ENCODE results near the gene HIP1R. TPM values are rescaled to one million over a fixed set of nuclear protein-coding genes. Genes with fewer than 3 reads are reported as not detected.

HIP1R gene
- total RNA-seq, 2 donors from 2014 or later = 42.6 to 74.2 TPM

- Histone ChIP-seq H3K27ac (no peak overlapping the region), H3K4me3 (no peak overlapping the region), H3K9ac (ENCODE audit: low read depth in 2 of 2, low read length in 2 of 2) (no peak overlapping the region), H3K36me3 (no peaks in the 10 kb centered on the region), H3K27me3 (no peaks in the 10 kb centered on the region), H3K4me1 (peaks cover 32% of the 10 kb centered on the region), H3K9me3 (no peaks in the 10 kb centered on the region)
- DNase-seq = no peak
- no peak for TF ChIP-seq CTCF (IDR thresholded peaks at IDR 0.05)
- intact Hi-C loops (cut with DNase I) = no loop called here
Observed at GRCh38 chr12:122884091-122884826, 49.0 kb downstream of the HIP1R start.

GRCh38 chr12:122884860-122885259, 49.6 kb downstream of the HIP1R start:
- peaks cover 32% of the 10 kb centered on the region for H3K4me1 ChIP-seq
- TF ChIP-seq CTCF (IDR thresholded peaks at IDR 0.05) = no peak
- no peaks in the 10 kb centered on the region for H3K9me3 ChIP-seq
- no peak overlapping the region for H3K4me3 ChIP-seq
- intact Hi-C loops (cut with DNase I) = no loop called here
- no peak overlapping the region for H3K9ac ChIP-seq (ENCODE audit: low read depth in 2 of 2, low read length in 2 of 2)
- no peak for DNase-seq
- H3K36me3 ChIP-seq = no peaks in the 10 kb centered on the region
- H3K27me3 ChIP-seq = no peaks in the 10 kb centered on the region
- no peak overlapping the region for H3K27ac ChIP-seq

GRCh38 chr12:122886161-122886560, 50.9 kb downstream of the HIP1R start:
- no peaks in the 10 kb centered on the region for H3K36me3 ChIP-seq
- H3K27me3 ChIP-seq = no peaks in the 10 kb centered on the region
- H3K27ac ChIP-seq = no peak overlapping the region
- no peak overlapping the region for H3K9ac ChIP-seq (ENCODE audit: low read depth in 2 of 2, low read length in 2 of 2)
- TF ChIP-seq CTCF (IDR thresholded peaks at IDR 0.05) = no peak
- DNase-seq = no peak
- peaks cover 24% of the 10 kb centered on the region for H3K4me1 ChIP-seq
- intact Hi-C loops (cut with DNase I) = no loop called here
- no peaks in the 10 kb centered on the region for H3K9me3 ChIP-seq
- H3K4me3 ChIP-seq = no peak overlapping the region

- H3K36me3 ChIP-seq = no peaks in the 10 kb centered on the region
- H3K9me3 ChIP-seq = no peaks in the 10 kb centered on the region
- no peak for TF ChIP-seq CTCF (IDR thresholded peaks at IDR 0.05)
- H3K4me3 ChIP-seq = no peak overlapping the region
- no peak for DNase-seq
- intact Hi-C loops (cut with DNase I) = no loop called here
- H3K27me3 ChIP-seq = no peaks in the 10 kb centered on the region
- peaks cover 21% of the 10 kb centered on the region for H3K4me1 ChIP-seq
- peak overlapping the region; percentile 88 for H3K27ac ChIP-seq
- H3K9ac ChIP-seq (ENCODE audit: low read depth in 2 of 2, low read length in 2 of 2) = peak overlapping the region; percentile 13 to 90
Observed at GRCh38 chr12:122886851-122887818, 51.9 kb downstream of the HIP1R start.

GRCh38 chr12:122887819-122888212, 52.6 kb downstream of the HIP1R start:
- no peaks in the 10 kb centered on the region for H3K9me3 ChIP-seq
- peak overlapping the region; percentile 88 for H3K27ac ChIP-seq
- no peak for DNase-seq
- H3K27me3 ChIP-seq = no peaks in the 10 kb centered on the region
- no peak for TF ChIP-seq CTCF (IDR thresholded peaks at IDR 0.05)
- peak overlapping the region in 1 of 2 donors; percentile 90 for H3K9ac ChIP-seq (ENCODE audit: low read depth in 2 of 2, low read length in 2 of 2)
- H3K4me3 ChIP-seq = peak overlapping the region; percentile 18
- H3K36me3 ChIP-seq = no peaks in the 10 kb centered on the region
- intact Hi-C loops (cut with DNase I) = no loop called here
- H3K4me1 ChIP-seq = peaks cover 25% of the 10 kb centered on the region
